Activated effector memory CD4-positive, alpha-beta T cell treated with anti-CD3 and anti-CD28 coated beads, Interleukin-2, amount 50 U/mL, for 16 hours (primary cell): ENCODE data around the gene PCYT2.

Source experiments
- DNase-seq: peaks from one replicate; pipeline ENCODE4 v3.0.0-alpha.2; 2020

Gene PCYT2

GRCh38 chr17:81899514-81900166, 11.6 kb downstream of the PCYT2 start:
- no peak for DNase-seq

GRCh38 chr17:81898885-81899284, 12.3 kb downstream of the PCYT2 start:
- DNase-seq, result no peak

- no peak for DNase-seq
These were observed 13.0 kb downstream of the PCYT2 start for GRCh38 chr17:81898029-81898866.

GRCh38 chr17:81895400-81895799, 15.8 kb downstream of the PCYT2 start:
- DNase-seq, result no peak

- DNase-seq, result no peak
These were observed 20.0 kb downstream of the PCYT2 start for GRCh38 chr17:81891303-81891552.

- peak; percentile 71 for DNase-seq
These were observed 20.5 kb downstream of the PCYT2 start for GRCh38 chr17:81890447-81891302.

GRCh38 chr17:81889602-81890001, 21.6 kb downstream of the PCYT2 start:
- no peak for DNase-seq

- no peak for DNase-seq
These were observed 22.1 kb downstream of the PCYT2 start for GRCh38 chr17:81888988-81889595.

GRCh38 chr17:81888105-81888987, 22.9 kb downstream of the PCYT2 start:
- DNase-seq, result no peak

- no peak for DNase-seq
These were observed 25.2 kb downstream of the PCYT2 start for GRCh38 chr17:81885869-81886548.

- no peak for DNase-seq
These were observed 25.7 kb downstream of the PCYT2 start for GRCh38 chr17:81885454-81885853.

- DNase-seq, result no peak
These were observed 26.2 kb downstream of the PCYT2 start for GRCh38 chr17:81884968-81885367.

- DNase-seq, result no peak
These were observed 26.7 kb downstream of the PCYT2 start for GRCh38 chr17:81884520-81884919.

- no peak for DNase-seq
These were observed 32.1 kb downstream of the PCYT2 start for GRCh38 chr17:81879121-81879520.

GRCh38 chr17:81878294-81878693, 32.9 kb downstream of the PCYT2 start:
- no peak for DNase-seq

GRCh38 chr17:81877569-81877968, 33.6 kb downstream of the PCYT2 start:
- DNase-seq, result no peak

GRCh38 chr17:81871387-81872230, 39.6 kb downstream of the PCYT2 start:
- DNase-seq, result peak; percentile 99

GRCh38 chr17:81870981-81871386, 40.2 kb downstream of the PCYT2 start, which contains the start of gene ARHGDIA:
ARHGDIA (minus strand) TSS chr17:81871337; CDS start chr17:81869930, 1,407 bp downstream.
- DNase-seq, result no peak

- peak; percentile 79 for DNase-seq
These were observed 40.8 kb downstream of the PCYT2 start for GRCh38 chr17:81870131-81870980.
